Stomach (tissue), 9 donors: ENCODE results near the gene ZNF276. TPM values are rescaled to one million over a fixed set of nuclear protein-coding genes. Genes with fewer than 3 reads are reported as not detected.

Experiments
- DNase-seq, 2 donors: peaks; one replicate each; pipeline versions ENCODE4 v3.0.0 to v3.0.0-alpha.2; 2013 to 2019
- H3K27ac ChIP-seq, 5 donors: fragments of 200-600 bp in 4 of 5; sonication (generic) in 4 of 5; one replicate each; pipeline ENCODE4 v1.5.1; 2013 to 2019; ENCODE audit warnings: mild to moderate bottlenecking in 1 of 5, moderate library complexity in 1 of 5
- H3K27me3 ChIP-seq, 3 donors: fragments of 200-600 bp; sonication (generic); one replicate each; pipeline ENCODE4 v1.5.1; 2017 to 2019; ENCODE audit warnings: mixed run types in 1 of 3
- H3K36me3 ChIP-seq, 4 donors: fragments of 200-600 bp; sonication (generic); 1 replicate in 3 of 4; 2 replicates in 1 of 4; pipeline ENCODE4 v1.5.1; 2016 to 2019
- H3K4me1 ChIP-seq, 4 donors: fragments of 200-600 bp; sonication (generic); one replicate each; pipeline ENCODE4 v1.5.1; 2016 to 2019
- H3K4me3 ChIP-seq, 4 donors: fragments of 200-600 bp; sonication (generic) in 3 of 4; one replicate each; pipeline ENCODE4 v1.5.1; 2016 to 2019; ENCODE audit warnings: mild to moderate bottlenecking in 1 of 4
- H3K9me3 ChIP-seq, 4 donors: fragments of 200-600 bp; sonication (generic); one replicate each; pipeline ENCODE4 v1.5.1; 2016 to 2019
- CTCF ChIP-seq, 7 experiments: fragments of 450-650 bp in 4 of 7; fragments of 200-600 bp in 3 of 7; sonication (generic) in 3 of 7; IDR thresholded peaks; one replicate each; pipeline ENCODE4 v1.5.1; 2016 to 2019; ENCODE audit warnings: antibody characterized with exemption in 7 of 7, control low read depth in 2 of 7, mild to moderate bottlenecking in 1 of 7
- EP300 ChIP-seq: sonication (generic); formaldehyde crosslinking; IDR thresholded peaks from one replicate; pipeline ENCODE4 v1.6.1; 2017; ENCODE audit warnings: antibody characterized with exemption
- POLR2A ChIP-seq, 4 donors: fragments of 450-650 bp; IDR thresholded peaks; one replicate each; pipeline ENCODE4 v1.6.1; 2016; ENCODE audit warnings: antibody characterized with exemption in 4 of 4, control low read depth in 2 of 4, mild to moderate bottlenecking in 1 of 4, moderate library complexity in 1 of 4
- POLR2AphosphoS5 ChIP-seq, 3 donors: sonication (generic); formaldehyde crosslinking; IDR thresholded peaks; one replicate each; pipeline ENCODE4 v1.6.1; 2016; ENCODE audit warnings: antibody characterized with exemption in 3 of 3
- WGBS, 5 donors: extraction: QIAGEN DNeasy Blood & Tissue Kit in 3 of 5; methylation state at CpG; one replicate each; pipeline versions ENCODE4 v1.1.5 to v1.1.7; 2013 to 2018; 5-methylcytosine and 5-hydroxymethylcytosine counted together
- intact Hi-C: fragments of 100-400 bp; cut with DNase I; formaldehyde crosslinking; loops from one replicate; pipeline ENCODE4 v1.15.1; 2023; ENCODE audit warnings: low total_unique reads
- polyA plus RNA-seq, 3 donors: library from polyadenylated mRNA; stranded (reverse); fragments of 200-250 nt; gene quantifications; one replicate each; pipeline ENCODE4 v1.2.3, GENCODE V29; 2013
- total RNA-seq, 5 donors: library from RNA; depleted of rRNA; stranded (reverse); fragments of >200 nt; gene quantifications; one replicate each; pipeline versions ENCODE4 v1.1.0 to v1.2.3, GENCODE V29; 2014 to 2016
- donor health status: healthy with polysubstance abuse.
- donor health status: Bipolar disorder and iron deficiency.
- donor health status: healthy.

ZNF276 gene
- total and polyA plus RNA-seq, 8 donors = 11.0 to 418 (median 32.6) TPM

DNA sequence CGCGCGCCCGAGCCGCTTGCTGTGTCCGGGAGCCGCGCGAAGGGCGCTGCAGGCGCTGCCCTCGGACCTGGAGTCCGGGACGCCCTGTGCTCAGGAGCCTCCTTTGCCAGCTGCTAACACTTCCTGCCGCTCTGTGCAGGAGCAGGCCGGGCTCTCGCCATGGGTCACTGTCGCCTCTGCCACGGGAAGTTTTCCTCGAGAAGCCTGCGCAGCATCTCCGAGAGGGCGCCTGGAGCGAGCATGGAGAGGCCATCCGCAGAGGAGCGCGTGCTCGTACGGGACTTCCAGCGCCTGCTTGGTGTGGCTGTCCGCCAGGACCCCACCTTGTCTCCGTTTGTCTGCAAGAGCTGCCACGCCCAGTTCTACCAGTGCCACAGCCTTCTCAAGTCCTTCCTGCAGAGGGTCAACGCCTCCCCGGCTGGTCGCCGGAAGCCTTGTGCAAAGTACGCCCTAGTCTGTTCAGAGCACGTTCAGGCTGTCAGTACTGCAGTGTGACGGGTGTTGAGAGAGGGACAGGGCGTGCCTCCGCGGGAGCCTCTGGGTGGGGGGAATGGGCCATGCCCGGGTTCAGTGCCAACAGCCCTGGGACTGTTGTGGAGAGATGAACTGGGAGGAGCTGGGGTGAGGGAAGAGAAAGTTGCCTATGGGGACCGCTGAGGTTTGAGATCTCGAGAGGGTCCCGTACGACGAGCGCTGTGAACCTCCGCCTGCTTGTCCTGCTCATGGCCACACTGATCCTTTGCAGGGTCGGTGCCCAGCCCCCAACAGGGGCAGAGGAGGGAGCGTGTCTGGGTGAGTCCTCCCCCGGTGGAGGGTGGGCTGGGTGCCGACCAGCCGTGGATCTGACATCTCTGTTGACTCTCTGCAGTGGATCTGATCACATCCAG is 1.3 kb downstream of the ZNF276 start:
- Histone ChIP-seq H3K36me3 (peaks cover 15 to 52% (median 50%) of the 10 kb centered on the region in 4 donors), H3K4me1 (peaks cover 30 to 79% (median 52%) of the 10 kb centered on the region in 4 donors), H3K9me3 (no peaks in the 10 kb centered on the region), H3K27me3 (no peaks in the 10 kb centered on the region), H3K4me3 (peak overlapping the region; percentile 66 to 91 (median 78)), H3K27ac (peak overlapping the region; percentile 92 to 99 (median 96))
- WGBS, 5 donors = 15 to 40% (median 22%) methylated on average over 27 to 56 of the region's 56 CpGs
- DNase-seq = peak; percentile 83 to 92
- TF ChIP-seq POLR2AphosphoS5 (IDR thresholded peaks at IDR 0.05) (peak; percentile 40 to 80 (median 53)), CTCF (IDR thresholded peaks at IDR 0.05) (no peak)
- intact Hi-C loops = no loop called here

DNA sequence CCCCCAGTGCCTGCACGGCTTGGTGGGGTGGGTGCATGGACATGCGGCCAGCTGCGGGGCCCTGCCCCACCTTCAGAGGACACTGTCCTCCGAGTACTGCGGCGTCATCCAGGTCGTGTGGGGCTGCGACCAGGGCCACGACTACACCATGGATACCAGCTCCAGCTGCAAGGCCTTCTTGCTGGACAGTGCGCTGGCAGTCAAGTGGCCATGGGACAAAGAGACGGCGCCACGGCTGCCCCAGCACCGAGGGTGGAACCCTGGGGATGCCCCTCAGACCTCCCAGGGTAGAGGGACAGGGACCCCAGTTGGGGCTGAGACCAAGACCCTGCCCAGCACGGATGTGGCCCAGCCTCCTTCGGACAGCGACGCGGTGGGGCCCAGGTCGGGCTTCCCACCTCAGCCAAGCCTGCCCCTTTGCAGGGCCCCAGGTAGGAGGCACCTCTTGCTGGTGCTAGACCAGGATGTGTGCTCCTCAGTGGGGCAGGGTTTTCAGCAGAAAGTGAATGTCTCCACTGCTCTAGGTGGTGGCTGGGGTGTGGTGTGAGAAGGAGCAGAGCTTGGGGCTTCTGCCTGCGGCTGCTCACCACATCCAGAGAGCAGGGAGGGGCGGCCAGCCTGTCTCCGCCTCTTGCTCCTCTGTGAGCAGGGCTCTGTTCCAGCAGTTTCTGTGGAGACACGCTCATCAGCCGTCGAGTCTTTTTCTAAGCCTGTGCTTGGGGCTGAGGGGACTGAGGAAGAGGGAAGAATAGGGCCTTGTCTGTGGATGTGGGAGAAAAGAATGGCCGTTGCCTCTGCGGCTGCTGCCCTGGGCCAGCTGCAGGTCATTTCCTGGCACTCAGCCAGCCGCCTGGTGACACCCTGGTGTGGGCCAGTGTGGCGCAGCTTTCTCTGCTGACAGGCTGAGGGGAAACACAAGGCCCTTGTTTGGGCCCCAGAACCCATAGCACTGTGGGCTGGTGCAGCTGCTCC is 2.2 kb downstream of the ZNF276 start:
- peak overlapping the region in 3 of 4 donors; percentile 66 to 91 (median 79) for H3K4me3 ChIP-seq
- H3K36me3 ChIP-seq = peaks cover 23 to 59% (median 56%) of the 10 kb centered on the region in 4 donors

GRCh38 chr16:89727406-89728120 is 6.2 kb downstream of the ZNF276 start:
- 78 to 81% (median 79%) methylated on average over 17 of the region's 17 CpGs for WGBS, 5 donors
- H3K36me3 ChIP-seq = peaks cover 59 to 98% (median 96%) of the 10 kb centered on the region in 4 donors
- H3K4me1 ChIP-seq = peaks cover 14 to 46% (median 22%) of the 10 kb centered on the region in 4 donors
- DNase-seq = no peak
- H3K27me3 ChIP-seq = no peaks in the 10 kb centered on the region
- H3K27ac ChIP-seq = no peak overlapping the region
- no peaks in the 10 kb centered on the region for H3K9me3 ChIP-seq
- intact Hi-C loops = no loop called here
- TF ChIP-seq CTCF (IDR thresholded peaks at IDR 0.05) (no peak), EP300 (no peak), POLR2A (IDR thresholded peaks at IDR 0.05) (no peak), POLR2AphosphoS5 (IDR thresholded peaks at IDR 0.05) (no peak)
- H3K4me3 ChIP-seq = no peak overlapping the region

More for the DNA sequence above, 2.2 kb downstream of the ZNF276 start:
- intact Hi-C loops = no loop called here
- H3K9me3 ChIP-seq = no peaks in the 10 kb centered on the region
- peaks cover 30 to 69% (median 50%) of the 10 kb centered on the region in 4 donors for H3K4me1 ChIP-seq
- no peaks in the 10 kb centered on the region for H3K27me3 ChIP-seq
- peak overlapping the region in 4 of 5 donors; percentile 92 to 99 (median 97) for H3K27ac ChIP-seq
- TF ChIP-seq EP300 (no peak), CTCF (IDR thresholded peaks at IDR 0.05) (no peak)
- DNase-seq = peak; percentile 45 to 79
- 62 to 71% (median 68%) methylated on average over 16 to 30 of the region's 30 CpGs for WGBS, 5 donors
